Endodermal cell (in vitro differentiated cells): Measurements from ENCODE around the gene ZNF346. TPM values are rescaled to one million over a fixed set of nuclear protein-coding genes. Genes with fewer than 3 reads are reported as not detected.

Source experiments
- DNase-seq: peaks from one replicate; pipeline ENCODE4 v3.0.0-alpha.2; 2017
- H3K27ac ChIP-seq: 2 replicates; pipeline ENCODE4 v1.5.1; 2013; ENCODE audit warnings: mild to moderate bottlenecking, low read depth, low read length, moderate library complexity
- H3K27me3 ChIP-seq: 2 replicates; pipeline ENCODE4 v1.6.1; 2013; ENCODE audit warnings: mild to moderate bottlenecking, low read length, moderate library complexity; ENCODE audit not compliant: insufficient read depth, control insufficient read depth, poor library complexity, severe bottlenecking
- H3K36me3 ChIP-seq: 2 replicates; pipeline ENCODE4 v1.7.0; 2013; ENCODE audit warnings: mild to moderate bottlenecking, low read length, moderate library complexity; ENCODE audit not compliant: control insufficient read depth, insufficient read depth
- H3K4me1 ChIP-seq: one replicate; pipeline ENCODE4 v1.7.0; 2013; ENCODE audit warnings: low read length; ENCODE audit not compliant: control insufficient read depth, insufficient read depth
- H3K4me3 ChIP-seq: 2 replicates; pipeline ENCODE4 v1.5.1; 2013; ENCODE audit warnings: mild to moderate bottlenecking, low read length, moderate library complexity
- H3K9ac ChIP-seq: 2 replicates; pipeline ENCODE4 v1.6.1; 2013; ENCODE audit warnings: mild to moderate bottlenecking, low read length, moderate library complexity; ENCODE audit not compliant: poor library complexity, severe bottlenecking; ENCODE audit errors: extremely low read depth
- H3K9me3 ChIP-seq: 2 replicates; pipeline ENCODE4 v1.6.1; 2013; ENCODE audit warnings: mild to moderate bottlenecking, low read length, moderate library complexity; ENCODE audit not compliant: control insufficient read depth
- H3K27ac Mint-ChIP-seq: 2 replicates; pipeline ENCODE4 v1.8.0; 2020; ENCODE audit warnings: mixed read lengths
- H3K27me3 Mint-ChIP-seq: 2 replicates; pipeline ENCODE4 v1.8.0; 2021; ENCODE audit warnings: mild to moderate bottlenecking, mixed read lengths; ENCODE audit not compliant: insufficient read depth
- H3K36me3 Mint-ChIP-seq: 2 replicates; pipeline ENCODE4 v1.8.0; 2020; ENCODE audit warnings: low read depth, mixed read lengths
- H3K4me1 Mint-ChIP-seq: 2 replicates; pipeline ENCODE4 v1.8.0; 2020; ENCODE audit warnings: mixed read lengths
- H3K4me3 Mint-ChIP-seq: 2 replicates; pipeline ENCODE4 v1.8.0; 2020; ENCODE audit warnings: mild to moderate bottlenecking, moderate library complexity, mixed read lengths
- H3K9me3 Mint-ChIP-seq: 2 replicates; pipeline ENCODE4 v1.8.0; 2020; ENCODE audit warnings: mild to moderate bottlenecking, mixed read lengths
- CTCF ChIP-seq: fragments of 200-600 bp; sonication (generic); conservative IDR thresholded peaks from 2 replicates; pipeline ENCODE4 v1.5.0; 2021; ENCODE audit warnings: antibody characterized with exemption, mild to moderate bottlenecking
- WGBS, 2 experiments: methylation state at CpG; one replicate each; pipeline versions ENCODE4 v1.1.5 to v1.1.7; 2013; ENCODE audit warnings: missing lambda C conversion rate in 2 of 2, mixed read lengths in 1 of 2; ENCODE audit not compliant: insufficient coverage in 1 of 2, insufficient read length in 1 of 2; 5-methylcytosine and 5-hydroxymethylcytosine counted together
- total RNA-seq, 2 donors: library from RNA; stranded (reverse); fragmentation: NEBNext Ultra II Directional in 1 of 2; extraction: Animal tissue kit (Norgen Biotek cat#: 25700) in 1 of 2; gene quantifications; 2 replicates in 1 of 2; 3 replicates in 1 of 2; pipeline ENCODE4 v1.2.1, GENCODE V29; 2021

The ZNF346 gene
- total RNA-seq, 2 donors from 2014 or later: 25.4 to 38.6 TPM

GRCh38 chr5:177067503-177067902 lies 45.0 kb downstream of the ZNF346 start:
- H3K27ac Mint-ChIP-seq: no peak overlapping the region
- TF ChIP-seq CTCF: no peak
- H3K27me3 Mint-ChIP-seq: no peaks in the 10 kb centered on the region
- Histone ChIP-seq H3K4me3 (no peak overlapping the region), H3K36me3 (peaks cover 21% of the 10 kb centered on the region), H3K9me3 (no peaks in the 10 kb centered on the region), H3K9ac (no peak overlapping the region), H3K27me3 (no peaks in the 10 kb centered on the region), H3K27ac (no peak overlapping the region), H3K4me1 (peaks cover under 1% of the 10 kb centered on the region)
- peaks cover 3% of the 10 kb centered on the region for H3K4me1 Mint-ChIP-seq
- DNase-seq: no peak
- no peaks in the 10 kb centered on the region for H3K9me3 Mint-ChIP-seq
- WGBS, 2 experiments: 83 to 93% methylated on average over 2 to 5 of the region's 5 CpGs
- H3K36me3 Mint-ChIP-seq: peaks cover 20% of the 10 kb centered on the region
- H3K4me3 Mint-ChIP-seq: no peak overlapping the region

- no peaks in the 10 kb centered on the region for H3K9me3 Mint-ChIP-seq
- H3K9me3 ChIP-seq: no peaks in the 10 kb centered on the region
- H3K27ac Mint-ChIP-seq: no peak overlapping the region
- H3K36me3 Mint-ChIP-seq: peaks cover 3% of the 10 kb centered on the region
- no peaks in the 10 kb centered on the region for H3K27me3 ChIP-seq
- WGBS, 2 experiments: 98 to 100% methylated on average over 2 to 6 of the region's 6 CpGs
- no peak overlapping the region for H3K9ac ChIP-seq
- no peaks in the 10 kb centered on the region for H3K4me1 ChIP-seq
- no peak overlapping the region for H3K4me3 ChIP-seq
- no peak overlapping the region for H3K27ac ChIP-seq
- H3K27me3 Mint-ChIP-seq: no peaks in the 10 kb centered on the region
- H3K4me1 Mint-ChIP-seq: peaks cover 3% of the 10 kb centered on the region
- no peak for DNase-seq
- H3K36me3 ChIP-seq: no peaks in the 10 kb centered on the region
- H3K4me3 Mint-ChIP-seq: no peak overlapping the region
- TF ChIP-seq CTCF: no peak
Observed at GRCh38 chr5:177070536-177071191, 48.2 kb downstream of the ZNF346 start.

GRCh38 chr5:177071666-177072385 lies 49.3 kb downstream of the ZNF346 start:
- H3K4me3 Mint-ChIP-seq: no peak overlapping the region
- no peak overlapping the region for H3K27ac Mint-ChIP-seq
- TF ChIP-seq CTCF: peak; percentile 91
- peaks cover 3% of the 10 kb centered on the region for H3K36me3 Mint-ChIP-seq
- H3K9ac ChIP-seq: no peak overlapping the region
- no peaks in the 10 kb centered on the region for H3K9me3 Mint-ChIP-seq
- DNase-seq: peak; percentile 92
- 30 to 38% methylated on average over 5 of the region's 6 CpGs for WGBS, 2 experiments
- H3K4me3 ChIP-seq: no peak overlapping the region
- no peaks in the 10 kb centered on the region for H3K27me3 Mint-ChIP-seq
- no peaks in the 10 kb centered on the region for H3K36me3 ChIP-seq
- no peaks in the 10 kb centered on the region for H3K9me3 ChIP-seq
- no peak overlapping the region for H3K27ac ChIP-seq
- no peaks in the 10 kb centered on the region for H3K4me1 ChIP-seq
- no peaks in the 10 kb centered on the region for H3K27me3 ChIP-seq
- peaks cover 3% of the 10 kb centered on the region for H3K4me1 Mint-ChIP-seq
